Activated B cell treated with CpG ODN at 0.5 μM for 24 hours (primary cell): Measurements from ENCODE around the gene VPREB3. TPM values are rescaled to one million over a fixed set of nuclear protein-coding genes. Genes with fewer than 3 reads are reported as not detected.

Source experiments
- ATAC-seq: fragments of 200-7000 bp; cut with Tn5 transposase; one replicate; pipeline ENCODE4 v1.10.0; 2021; ENCODE audit warnings: low read depth, mild to moderate bottlenecking, moderate library complexity
- CTCF ChIA-PET: fragments of 350-600 bp; sonication (Branson Sonifier 250); formaldehyde crosslinking; loops from one replicate; lab custom pipeline; 2021; ENCODE audit warnings: antibody characterized with exemption; lab: Charles Lee
- POLR2A ChIA-PET: fragments of 350-600 bp; sonication (Branson Sonifier 250); formaldehyde crosslinking; loops from one replicate; lab custom pipeline; 2021; ENCODE audit warnings: antibody characterized with exemption; lab: Charles Lee
- DNase-seq: peaks from one replicate; pipeline ENCODE4 v3.0.0; 2022
- H3K27ac Mint-ChIP-seq: one replicate; pipeline ENCODE4 v1.8.0; 2020; ENCODE audit warnings: mixed read lengths
- H3K27me3 Mint-ChIP-seq: one replicate; pipeline ENCODE4 v1.8.0; 2021; ENCODE audit warnings: mixed read lengths
- H3K36me3 Mint-ChIP-seq: one replicate; pipeline ENCODE4 v1.8.0; 2021; ENCODE audit warnings: low read depth, mixed read lengths
- H3K4me1 Mint-ChIP-seq: one replicate; pipeline ENCODE4 v1.8.0; 2021; ENCODE audit warnings: mixed read lengths
- H3K4me3 Mint-ChIP-seq: one replicate; pipeline ENCODE4 v1.8.0; 2020; ENCODE audit warnings: mild to moderate bottlenecking, mixed read lengths
- H3K9me3 Mint-ChIP-seq: one replicate; pipeline ENCODE4 v1.8.0; 2020; ENCODE audit warnings: mixed read lengths
- CTCF ChIP-seq: fragments of 200-600 bp; IDR thresholded peaks from one replicate; pipeline ENCODE4 v1.8.0; 2022; ENCODE audit warnings: antibody characterized with exemption, mild to moderate bottlenecking
- intact Hi-C: fragments of 100-400 bp; cut with micrococcal nuclease; formaldehyde crosslinking; loops from one replicate; pipeline ENCODE4 v1.15.1; 2024
- total RNA-seq: library from RNA; stranded (reverse); gene quantifications from 2 replicates; pipeline ENCODE4 v1.2.3, GENCODE V29; 2022

VPREB3 gene
- total RNA-seq, 1 donor from 2014 or later: 15.9 TPM

GRCh38 chr22:23704829-23705228, 49.4 kb downstream of the VPREB3 start:
- no peak overlapping the region for H3K27ac Mint-ChIP-seq
- POLR2A ChIA-PET: no interaction called here
- CTCF ChIA-PET: no interaction called here
- DNase-seq (no peak), ATAC-seq (no peak)
- no peak for TF ChIP-seq CTCF
- H3K27me3 Mint-ChIP-seq: no peaks in the 10 kb centered on the region
- H3K4me3 Mint-ChIP-seq: no peak overlapping the region
- intact Hi-C loops: no loop called here
- H3K36me3 Mint-ChIP-seq: peaks cover 97% of the 10 kb centered on the region
- peaks cover 2% of the 10 kb centered on the region for H3K4me1 Mint-ChIP-seq
- no peaks in the 10 kb centered on the region for H3K9me3 Mint-ChIP-seq

GRCh38 chr22:23704062-23704461, 50.2 kb downstream of the VPREB3 start:
- Mint-ChIP-seq H3K4me1 (peaks cover 2% of the 10 kb centered on the region), H3K36me3 (peaks cover 95% of the 10 kb centered on the region), H3K27ac (no peak overlapping the region), H3K4me3 (no peak overlapping the region), H3K27me3 (no peaks in the 10 kb centered on the region), H3K9me3 (no peaks in the 10 kb centered on the region)
- ChIA-PET CTCF (no interaction called here), POLR2A (no interaction called here)
- ATAC-seq (no peak), DNase-seq (no peak)
- no peak for TF ChIP-seq CTCF
- intact Hi-C loops: no loop called here

Other genes starting within 250 kb of the VPREB3 start
- not detected in 2 replicates for gene IGLL1, start 174.1 kb downstream of the VPREB3 start, total RNA-seq
- 0.64 and 1.5 TPM in 2 replicates for gene DRICH1, start 122.1 kb downstream of the VPREB3 start, total RNA-seq
- gene RGL4, start 63.4 kb downstream of the VPREB3 start, total RNA-seq: 0.42 and 0.81 TPM in 2 replicates
- gene ZNF70, start 3.3 kb downstream of the VPREB3 start, total RNA-seq: 4.0 and 4.9 TPM in 2 replicates
- gene C22orf15, start 8.6 kb upstream of the VPREB3 start, total RNA-seq: 0.31 and 0.37 TPM in 2 replicates
- 63.4 and 68.8 TPM in 2 replicates for gene CHCHD10, start 13.5 kb upstream of the VPREB3 start, total RNA-seq
- gene MMP11, start 18.4 kb upstream of the VPREB3 start, total RNA-seq: 3.6 TPM in 2 replicates
- gene SMARCB1, start 32.5 kb upstream of the VPREB3 start, total RNA-seq: 156 and 161 TPM in 2 replicates
- gene DERL3, start 84.6 kb upstream of the VPREB3 start, total RNA-seq: 15.4 and 18.3 TPM in 2 replicates
- gene SLC2A11, start 103.5 kb upstream of the VPREB3 start, total RNA-seq: 24.0 and 30.2 TPM in 2 replicates
- gene MIF, start 140.0 kb upstream of the VPREB3 start, total RNA-seq: 308 and 349 TPM in 2 replicates
- gene GSTT2B, start 206.8 kb upstream of the VPREB3 start, total RNA-seq: not detected in 2 replicates
- 2.4 and 3.1 TPM in 2 replicates for gene DDTL, start 212.5 kb upstream of the VPREB3 start, total RNA-seq
- gene DDT, start 220.0 kb upstream of the VPREB3 start, total RNA-seq: 107 and 113 TPM in 2 replicates
- gene GSTT2, start 225.7 kb upstream of the VPREB3 start, total RNA-seq: not detected in 2 replicates